Activated T-cell treated with anti-CD3 and anti-CD28 coated beads, Interleukin-2, amount 50 U/mL, for 72 hours (primary cell): ENCODE measurements around the gene MKS1. TPM values are rescaled to one million over a fixed set of nuclear protein-coding genes. Genes with fewer than 3 reads are reported as not detected.

ENCODE experiments used
- ATAC-seq, 2 donors: fragments of 150-1000 bp; cut with Tn5 transposase; replicated peaks in 1 of 2; 2 replicates each; pipeline ENCODE4 v1.10.0; 2021; ENCODE audit warnings: moderate library complexity in 2 of 2, mild to moderate bottlenecking in 1 of 2
- DNase-seq, 2 donors: peaks; one replicate each; pipeline ENCODE4 v3.0.0; 2021 to 2022; ENCODE audit warnings: mixed read lengths in 1 of 2
- H3K27ac Mint-ChIP-seq: one replicate; pipeline ENCODE4 v1.8.0; 2022; ENCODE audit warnings: mild to moderate bottlenecking, moderate library complexity, mixed read lengths
- H3K27me3 Mint-ChIP-seq: one replicate; pipeline ENCODE4 v1.8.0; 2022; ENCODE audit warnings: low read depth, mixed read lengths
- H3K36me3 Mint-ChIP-seq, 2 donors: one replicate each; pipeline ENCODE4 v1.8.0; 2022; ENCODE audit warnings: mixed read lengths in 2 of 2, mild to moderate bottlenecking in 1 of 2; ENCODE audit not compliant: insufficient read depth in 2 of 2
- H3K4me1 Mint-ChIP-seq: one replicate; pipeline ENCODE4 v1.8.0; 2022; ENCODE audit warnings: low read depth, mixed read lengths
- H3K4me3 Mint-ChIP-seq, 2 donors: one replicate each; pipeline ENCODE4 v1.8.0; 2022; ENCODE audit warnings: mild to moderate bottlenecking in 2 of 2, mixed read lengths in 2 of 2, moderate library complexity in 2 of 2
- H3K9me3 Mint-ChIP-seq, 2 donors: one replicate each; pipeline ENCODE4 v1.8.0; 2022; ENCODE audit warnings: mixed read lengths in 2 of 2
- total RNA-seq, 2 donors: library from RNA; stranded (reverse); gene quantifications; one replicate each; pipeline ENCODE4 v1.2.3, GENCODE V29; 2022

The MKS1 gene
- total RNA-seq, result 10 to 100 TPM; 25.7 to 35.2 TPM

- Mint-ChIP-seq H3K36me3 (peaks cover 0 to 2% of the 10 kb centered on the region in 2 donors), H3K9me3 (no peaks in the 10 kb centered on the region), H3K27ac (peak within 1 kb of the TSS; percentile 95), H3K27me3 (no peaks in the 10 kb centered on the region), H3K4me3 (peak within 1 kb of the TSS; percentile 91 to 92), H3K4me1 (peaks cover 31% of the 10 kb centered on the region)
- DNase-seq (peak; percentile 96 to 97), ATAC-seq (peak; percentile 99 to 100)
Observed at GRCh38 chr17:58219007-58219788, at the start of gene MKS1. MKS1 (minus strand) TSS chr17:58219255; CDS start chr17:58219230, 25 bp downstream.

GRCh38 chr17:58268326-58268725 lies 49.3 kb upstream of the MKS1 start:
- no peaks in the 10 kb centered on the region for H3K9me3 Mint-ChIP-seq
- ATAC-seq, result no peak
- H3K36me3 Mint-ChIP-seq, result no peaks in the 10 kb centered on the region
- DNase-seq, result no peak
- H3K4me1 Mint-ChIP-seq, result no peaks in the 10 kb centered on the region
- no peak overlapping the region for H3K27ac Mint-ChIP-seq
- peaks cover 18% of the 10 kb centered on the region for H3K27me3 Mint-ChIP-seq
- no peak overlapping the region for H3K4me3 Mint-ChIP-seq

- Mint-ChIP-seq H3K27me3 (peaks cover 24% of the 10 kb centered on the region), H3K4me1 (no peaks in the 10 kb centered on the region), H3K36me3 (no peaks in the 10 kb centered on the region), H3K9me3 (no peaks in the 10 kb centered on the region), H3K27ac (no peak overlapping the region), H3K4me3 (no peak overlapping the region)
- DNase-seq, result no peak
- ATAC-seq, result no peak
Observed at GRCh38 chr17:58267347-58268324, 48.6 kb upstream of the MKS1 start.

- no peaks in the 10 kb centered on the region for H3K36me3 Mint-ChIP-seq
- peaks cover 39% of the 10 kb centered on the region for H3K27me3 Mint-ChIP-seq
- no peak for DNase-seq
- H3K4me1 Mint-ChIP-seq, result no peaks in the 10 kb centered on the region
- ATAC-seq, result no peak
- H3K27ac Mint-ChIP-seq, result no peak overlapping the region
- H3K4me3 Mint-ChIP-seq, result no peak overlapping the region
- no peaks in the 10 kb centered on the region for H3K9me3 Mint-ChIP-seq
Observed at GRCh38 chr17:58265902-58266875, 47.1 kb upstream of the MKS1 start.

GRCh38 chr17:58265271-58265670 lies 46.2 kb upstream of the MKS1 start:
- no peak overlapping the region for H3K4me3 Mint-ChIP-seq
- H3K9me3 Mint-ChIP-seq, result no peaks in the 10 kb centered on the region
- H3K27me3 Mint-ChIP-seq, result peaks cover 48% of the 10 kb centered on the region
- no peaks in the 10 kb centered on the region for H3K4me1 Mint-ChIP-seq
- no peak overlapping the region for H3K27ac Mint-ChIP-seq
- H3K36me3 Mint-ChIP-seq, result no peaks in the 10 kb centered on the region
- DNase-seq, result no peak
- no peak for ATAC-seq

GRCh38 chr17:58264407-58265103 lies 45.5 kb upstream of the MKS1 start:
- H3K4me3 Mint-ChIP-seq, result no peak overlapping the region
- peaks cover 53% of the 10 kb centered on the region for H3K27me3 Mint-ChIP-seq
- DNase-seq, result no peak
- no peaks in the 10 kb centered on the region for H3K4me1 Mint-ChIP-seq
- no peaks in the 10 kb centered on the region for H3K36me3 Mint-ChIP-seq
- no peak overlapping the region for H3K27ac Mint-ChIP-seq
- no peaks in the 10 kb centered on the region for H3K9me3 Mint-ChIP-seq
- no peak for ATAC-seq

GRCh38 chr17:58263773-58264172 lies 44.7 kb upstream of the MKS1 start:
- no peak for DNase-seq
- H3K27me3 Mint-ChIP-seq, result peaks cover 53% of the 10 kb centered on the region

GRCh38 chr17:58262149-58262548 lies 43.1 kb upstream of the MKS1 start:
- no peaks in the 10 kb centered on the region for H3K9me3 Mint-ChIP-seq
- no peaks in the 10 kb centered on the region for H3K36me3 Mint-ChIP-seq
- no peak overlapping the region for H3K27ac Mint-ChIP-seq
- ATAC-seq, result no peak
- no peaks in the 10 kb centered on the region for H3K4me1 Mint-ChIP-seq
- H3K4me3 Mint-ChIP-seq, result no peak overlapping the region
- H3K27me3 Mint-ChIP-seq, result peaks cover 65% of the 10 kb centered on the region
- DNase-seq, result no peak

More at GRCh38 chr17:58263773-58264172, 44.7 kb upstream of the MKS1 start:
- H3K36me3 Mint-ChIP-seq, result no peaks in the 10 kb centered on the region
- H3K27ac Mint-ChIP-seq, result no peak overlapping the region
- H3K4me1 Mint-ChIP-seq, result no peaks in the 10 kb centered on the region
- no peaks in the 10 kb centered on the region for H3K9me3 Mint-ChIP-seq
- ATAC-seq, result no peak
- no peak overlapping the region for H3K4me3 Mint-ChIP-seq

- Mint-ChIP-seq H3K9me3 (no peaks in the 10 kb centered on the region), H3K27ac (no peak overlapping the region), H3K36me3 (no peaks in the 10 kb centered on the region)
Observed at GRCh38 chr17:58254803-58255202, 35.7 kb upstream of the MKS1 start.

GRCh38 chr17:58253082-58253481 lies 34.0 kb upstream of the MKS1 start:
- no peak overlapping the region for H3K27ac Mint-ChIP-seq
- H3K36me3 Mint-ChIP-seq, result no peaks in the 10 kb centered on the region
- peaks cover 9% of the 10 kb centered on the region for H3K4me1 Mint-ChIP-seq
- no peak for ATAC-seq
- H3K4me3 Mint-ChIP-seq, result no peak overlapping the region
- no peak for DNase-seq
- H3K27me3 Mint-ChIP-seq, result peaks cover 37% of the 10 kb centered on the region
- H3K9me3 Mint-ChIP-seq, result no peaks in the 10 kb centered on the region

More at GRCh38 chr17:58254803-58255202, 35.7 kb upstream of the MKS1 start:
- H3K4me1 Mint-ChIP-seq, result no peaks in the 10 kb centered on the region
- DNase-seq (no peak), ATAC-seq (no peak)
- peaks cover 29% of the 10 kb centered on the region for H3K27me3 Mint-ChIP-seq
- H3K4me3 Mint-ChIP-seq, result no peak overlapping the region

GRCh38 chr17:58252141-58252540 lies 33.1 kb upstream of the MKS1 start:
- H3K4me3 Mint-ChIP-seq, result no peak overlapping the region
- no peak overlapping the region for H3K27ac Mint-ChIP-seq
- peaks cover 31% of the 10 kb centered on the region for H3K27me3 Mint-ChIP-seq
- H3K9me3 Mint-ChIP-seq, result no peaks in the 10 kb centered on the region
- no peaks in the 10 kb centered on the region for H3K36me3 Mint-ChIP-seq
- ATAC-seq (no peak), DNase-seq (no peak)
- H3K4me1 Mint-ChIP-seq, result peaks cover 16% of the 10 kb centered on the region
